HepG2 (cell line): ENCODE data around the gene SP5. TPM values are rescaled to one million over a fixed set of nuclear protein-coding genes. Genes with fewer than 3 reads are reported as not detected.

ENCODE experiments used
- AHR ChIP-seq: IDR thresholded peaks from 2 replicates; pipeline ENCODE4 v1.6.1; 2018; ENCODE audit warnings: missing genetic modification reagents, missing compliant biosample characterization
- ATF7 ChIP-seq, 2 experiments: fragments of 450-650 bp in 1 of 2; sonication (generic) in 1 of 2; formaldehyde crosslinking in 1 of 2; IDR thresholded peaks; 2 replicates each; pipeline versions ENCODE4 v1.4.0 to v1.6.1; 2016 to 2020; ENCODE audit warnings: antibody characterized with exemption in 1 of 2, mild to moderate bottlenecking in 1 of 2, missing genetic modification reagents in 1 of 2
- CERS6 ChIP-seq: sonication (generic); formaldehyde crosslinking; IDR thresholded peaks from 2 replicates; pipeline ENCODE4 v1.5.0; 2020; ENCODE audit warnings: missing genetic modification reagents
- CTCF ChIP-seq: sonication (generic); formaldehyde crosslinking; IDR thresholded peaks from 2 replicates; pipeline ENCODE4 v1.5.0; 2020; ENCODE audit warnings: mild to moderate bottlenecking, missing genetic modification reagents, moderate library complexity
- ETS1 ChIP-seq: sonication (generic); formaldehyde crosslinking; IDR thresholded peaks from 2 replicates; pipeline ENCODE4 v1.4.0; 2020; ENCODE audit warnings: missing genetic modification reagents
- HOXA5 ChIP-seq: sonication (generic); formaldehyde crosslinking; IDR thresholded peaks from 2 replicates; pipeline ENCODE4 v1.4.0; 2020; ENCODE audit warnings: missing genetic modification reagents
- MAFG ChIP-seq: sonication (generic); formaldehyde crosslinking; IDR thresholded peaks from 2 replicates; pipeline ENCODE4 v1.5.1; 2020; ENCODE audit warnings: mild to moderate bottlenecking, missing genetic modification reagents
- MLXIP ChIP-seq: sonication (generic); formaldehyde crosslinking; IDR thresholded peaks from 2 replicates; pipeline ENCODE4 v1.9.0; 2021; ENCODE audit warnings: missing genetic modification reagents, borderline replicate concordance
- NFKBIZ ChIP-seq: IDR thresholded peaks from 2 replicates; pipeline ENCODE4 v1.6.1; 2018; ENCODE audit warnings: missing genetic modification reagents, missing compliant biosample characterization
- PBX2 ChIP-seq: IDR thresholded peaks from 2 replicates; pipeline ENCODE4 v1.6.1; 2016; ENCODE audit warnings: control low read depth
- PCBP2 ChIP-seq: fragments of 200-400 bp; formaldehyde crosslinking; optimal IDR thresholded peaks from 2 replicates; pipeline ENCODE3; 2018; ENCODE audit warnings: low read length, low read depth; ENCODE audit not compliant: poor library complexity, severe bottlenecking
- RNF219 ChIP-seq: sonication (generic); formaldehyde crosslinking; IDR thresholded peaks from 2 replicates; pipeline ENCODE4 v1.5.0; 2020; ENCODE audit warnings: mild to moderate bottlenecking, missing genetic modification reagents
- SP140L ChIP-seq: sonication (generic); formaldehyde crosslinking; IDR thresholded peaks from 2 replicates; pipeline ENCODE4 v1.4.0; 2020; ENCODE audit warnings: missing genetic modification reagents, borderline replicate concordance
- ZNF138 ChIP-seq: sonication (generic); formaldehyde crosslinking; IDR thresholded peaks from 2 replicates; pipeline ENCODE4 v1.5.0; 2020; ENCODE audit warnings: mild to moderate bottlenecking, low read depth, missing genetic modification reagents
- ZNF543 ChIP-seq: sonication (generic); formaldehyde crosslinking; IDR thresholded peaks from 2 replicates; pipeline ENCODE4 v1.4.0; 2020; ENCODE audit warnings: mild to moderate bottlenecking, missing genetic modification reagents
- ZNF746 ChIP-seq: sonication (generic); formaldehyde crosslinking; IDR thresholded peaks from 2 replicates; pipeline ENCODE4 v1.8.0; 2022; ENCODE audit warnings: mild to moderate bottlenecking, missing genetic modification reagents
- ZNF879 ChIP-seq: sonication (generic); formaldehyde crosslinking; IDR thresholded peaks from 2 replicates; pipeline ENCODE4 v1.8.1; 2023; ENCODE audit warnings: missing genetic modification reagents
- polyA plus RNA-seq, 8 experiments: library from polyadenylated mRNA; depleted of rRNA in 3 of 8; stranded (reverse) in 7 of 8; unstranded in 1 of 8; fragments of >200 nt; fragmentation: Illumina TruSeq in 4 of 8; extraction: Trizol in 4 of 8; gene quantifications; 2 replicates each; pipeline versions ENCODE4 v1.2.1 to v1.2.3, GENCODE V29; 2011 to 2016; ENCODE audit warnings: low read depth in 4 of 8, missing spikeins in 1 of 8, mixed read lengths in 1 of 8; ENCODE audit not compliant: insufficient read depth in 1 of 8
- total RNA-seq, 5 experiments: library from RNA; depleted of rRNA; stranded (reverse); fragments of >200 nt; fragmentation: Illumina TruSeq; extraction: Trizol; gene quantifications; 2 replicates each; pipeline ENCODE4 v1.2.3, GENCODE V29; 2016; ENCODE audit warnings: low read depth in 1 of 5

Gene SP5
- total and polyA plus RNA-seq, 2 of the 13 experiments (the other 11 are each of a cell fraction or from before 2014, with no cell fraction given): 50.8 to 119 TPM

- no peak for TF ChIP-seq ATF7 (IDR thresholded peaks at IDR 0.05)
- 0 out of 2 replicates have a peak, but pooled peaks have one; percentile 46 for TF ChIP-seq ATF7 (CRISPR knock-in tag; IDR thresholded peaks at IDR 0.05)
- TF ChIP-seq HOXA5: peak; percentile 67; the same call in 1 of the 2 replicates
- no peak for TF ChIP-seq PBX2 (CRISPR knock-in tag)
- TF ChIP-seq ZNF879: peak; percentile 33; the same call in 1 of the 2 replicates
- TF ChIP-seq MAFG: peak; percentile 59; the same call in 1 of the 2 replicates
- TF ChIP-seq CTCF (CRISPR knock-in tag): no peak; the same call in 1 of the 2 replicates
- peak; percentile 60 for TF ChIP-seq ZNF543 (CRISPR knock-in tag)
- TF ChIP-seq SP140L: no peak
- TF ChIP-seq MLXIP (CRISPR knock-in tag): no peak
- TF ChIP-seq AHR: no peak
- no peak for TF ChIP-seq ETS1 (CRISPR knock-in tag)
- no peak for TF ChIP-seq RNF219 (CRISPR knock-in tag)
- peak; percentile 35; the same call in 1 of the 2 replicates for TF ChIP-seq ZNF746 (CRISPR knock-in tag)
- no peak for TF ChIP-seq NFKBIZ (CRISPR knock-in tag)
- no peak; the same call in 1 of the 2 replicates for TF ChIP-seq ZNF138 (CRISPR knock-in tag)
- no peak for TF ChIP-seq PCBP2
- TF ChIP-seq CERS6 (CRISPR knock-in tag): no peak
Measured at GRCh38 chr2:170713543-170714380, 1.4 kb upstream of the SP5 start (continued).
